A673 (cell line): ENCODE results near the gene TJP2.

Source experiments
- EZH2 ChIP-seq: fragments of 200-600 bp; sonication (generic); IDR thresholded peaks from 2 replicates; pipeline ENCODE4 v1.6.1; 2017; ENCODE audit warnings: borderline replicate concordance, low read depth, mild to moderate bottlenecking, mixed read lengths, antibody characterized with exemption, low read length; ENCODE audit not compliant: poor library complexity, severe bottlenecking
- TF ChIP-seq, protein P1 (sequence below): fragments of 300-800, 200-600 bp; sonication (generic); conservative IDR thresholded peaks from 2 replicates; pipeline ENCODE4 v1.5.1; 2017; ENCODE audit warnings: low read depth, mild to moderate bottlenecking, antibody characterized with exemption, low read length, moderate library complexity, mixed read lengths

DNA sequence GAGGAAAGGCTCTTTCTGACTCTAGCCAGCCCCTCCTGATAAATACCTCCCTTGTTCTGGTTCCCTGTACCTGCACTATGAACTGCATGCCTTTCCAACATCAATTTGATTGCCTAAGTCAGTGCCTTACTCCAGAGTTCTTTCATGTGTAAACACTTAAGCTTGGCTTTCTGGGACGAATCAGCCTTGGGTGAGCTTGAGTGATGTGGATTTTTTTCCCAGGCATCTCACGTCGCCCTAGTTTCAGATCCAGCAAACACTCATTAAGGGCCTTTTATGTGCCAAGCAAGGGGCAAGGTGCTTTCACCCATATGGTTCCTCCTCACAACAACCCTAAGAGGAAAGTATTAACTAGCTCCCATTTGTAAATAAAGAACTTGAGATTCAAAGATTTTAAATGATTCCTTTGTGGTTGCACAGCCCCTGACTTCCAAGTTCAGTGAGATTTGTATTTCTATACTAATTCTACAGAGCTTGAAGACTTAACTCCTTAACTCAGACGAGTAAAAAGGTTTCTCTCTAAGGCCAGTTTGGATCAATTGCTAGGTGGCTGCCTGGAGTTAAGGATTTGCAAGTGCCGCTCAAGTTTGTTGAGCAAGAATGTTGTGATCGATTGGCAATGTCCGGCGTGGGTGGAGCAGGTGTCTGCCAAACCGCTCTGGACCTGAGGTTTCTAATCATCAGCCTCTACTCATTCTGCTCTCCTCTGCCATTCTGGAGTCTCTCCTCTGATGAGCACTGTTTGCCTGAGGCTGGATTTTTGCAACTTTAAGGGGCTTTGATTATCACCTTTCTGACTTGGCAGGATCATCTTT, 20.2 kb upstream of the TJP2 start:
- TF ChIP-seq, protein P1, sequence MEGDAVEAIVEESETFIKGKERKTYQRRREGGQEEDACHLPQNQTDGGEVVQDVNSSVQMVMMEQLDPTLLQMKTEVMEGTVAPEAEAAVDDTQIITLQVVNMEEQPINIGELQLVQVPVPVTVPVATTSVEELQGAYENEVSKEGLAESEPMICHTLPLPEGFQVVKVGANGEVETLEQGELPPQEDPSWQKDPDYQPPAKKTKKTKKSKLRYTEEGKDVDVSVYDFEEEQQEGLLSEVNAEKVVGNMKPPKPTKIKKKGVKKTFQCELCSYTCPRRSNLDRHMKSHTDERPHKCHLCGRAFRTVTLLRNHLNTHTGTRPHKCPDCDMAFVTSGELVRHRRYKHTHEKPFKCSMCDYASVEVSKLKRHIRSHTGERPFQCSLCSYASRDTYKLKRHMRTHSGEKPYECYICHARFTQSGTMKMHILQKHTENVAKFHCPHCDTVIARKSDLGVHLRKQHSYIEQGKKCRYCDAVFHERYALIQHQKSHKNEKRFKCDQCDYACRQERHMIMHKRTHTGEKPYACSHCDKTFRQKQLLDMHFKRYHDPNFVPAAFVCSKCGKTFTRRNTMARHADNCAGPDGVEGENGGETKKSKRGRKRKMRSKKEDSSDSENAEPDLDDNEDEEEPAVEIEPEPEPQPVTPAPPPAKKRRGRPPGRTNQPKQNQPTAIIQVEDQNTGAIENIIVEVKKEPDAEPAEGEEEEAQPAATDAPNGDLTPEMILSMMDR: no peak
- no peak for TF ChIP-seq EZH2
